CD4-positive, alpha-beta T cell treated with Interleukin-1 beta for 1 hour (primary cell): ENCODE results near the gene TMCO4.
"Not testable (repeated sequence)": the region's sequence is repeated elsewhere in the genome, so short reads cannot be mapped to it uniquely, and the experiment has no call there.

ENCODE experiments used
- DNase-seq, 2 donors: peaks; one replicate each; pipeline ENCODE4 v3.0.0-alpha.2; 2020 to 2022

The TMCO4 gene

GRCh38 chr1:19651141-19651737, 148.5 kb downstream of the TMCO4 start:
- DNase-seq = peak; percentile 42 to 63

- DNase-seq = no peak
Observed at GRCh38 chr1:19650416-19651140, 149.1 kb downstream of the TMCO4 start.

GRCh38 chr1:19648689-19649088, 151.0 kb downstream of the TMCO4 start:
- DNase-seq = no peak

- no peak for DNase-seq
Observed at GRCh38 chr1:19648239-19648638, 151.5 kb downstream of the TMCO4 start.

- peak; percentile 19 to 42 for DNase-seq
Observed at GRCh38 chr1:19647643-19648042, 152.1 kb downstream of the TMCO4 start.

- no peak for DNase-seq
Observed at GRCh38 chr1:19646377-19647319, 153.1 kb downstream of the TMCO4 start.

DNA sequence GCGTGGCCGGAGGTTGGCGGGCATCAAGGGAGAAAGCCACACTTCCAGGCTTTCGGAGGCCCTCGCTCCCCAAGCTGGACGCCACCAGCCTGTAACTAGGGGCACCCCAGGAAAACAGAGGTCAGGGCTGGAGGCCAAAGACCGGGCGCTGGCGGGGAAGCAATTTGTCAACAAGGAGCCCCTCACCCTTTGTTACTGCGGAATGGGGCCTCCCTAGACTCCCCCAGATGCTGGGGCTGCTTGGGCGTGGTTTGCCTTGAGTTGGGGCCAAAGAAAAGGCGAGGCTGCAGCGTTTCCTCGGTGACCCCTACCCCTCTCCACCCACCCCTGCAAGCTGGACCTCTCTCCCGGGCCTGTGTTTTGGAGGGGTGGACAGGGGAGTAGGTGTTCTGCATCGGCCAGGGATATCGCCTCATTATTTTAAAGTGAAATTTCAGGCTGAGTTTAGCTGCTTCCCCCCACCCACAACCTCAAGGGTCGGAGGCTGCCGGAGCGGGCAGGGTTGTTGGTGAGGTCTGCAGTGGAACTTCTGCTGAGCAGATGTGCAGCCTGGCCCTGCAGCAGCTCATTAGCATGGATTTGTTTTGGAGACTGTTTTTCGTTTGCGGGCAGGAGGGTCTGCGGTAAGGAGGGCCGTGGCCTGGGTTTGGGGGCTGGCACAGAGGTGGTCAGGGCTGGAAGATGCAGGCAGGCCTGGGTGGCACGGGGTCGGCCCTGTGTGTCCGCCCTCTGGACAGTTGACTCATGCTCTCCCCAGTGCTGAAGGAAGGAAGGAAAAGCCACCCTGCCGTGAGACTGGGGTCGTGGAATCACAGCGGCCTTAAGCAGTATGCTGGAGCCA, 154.1 kb downstream of the TMCO4 start:
- no peak for DNase-seq

DNA sequence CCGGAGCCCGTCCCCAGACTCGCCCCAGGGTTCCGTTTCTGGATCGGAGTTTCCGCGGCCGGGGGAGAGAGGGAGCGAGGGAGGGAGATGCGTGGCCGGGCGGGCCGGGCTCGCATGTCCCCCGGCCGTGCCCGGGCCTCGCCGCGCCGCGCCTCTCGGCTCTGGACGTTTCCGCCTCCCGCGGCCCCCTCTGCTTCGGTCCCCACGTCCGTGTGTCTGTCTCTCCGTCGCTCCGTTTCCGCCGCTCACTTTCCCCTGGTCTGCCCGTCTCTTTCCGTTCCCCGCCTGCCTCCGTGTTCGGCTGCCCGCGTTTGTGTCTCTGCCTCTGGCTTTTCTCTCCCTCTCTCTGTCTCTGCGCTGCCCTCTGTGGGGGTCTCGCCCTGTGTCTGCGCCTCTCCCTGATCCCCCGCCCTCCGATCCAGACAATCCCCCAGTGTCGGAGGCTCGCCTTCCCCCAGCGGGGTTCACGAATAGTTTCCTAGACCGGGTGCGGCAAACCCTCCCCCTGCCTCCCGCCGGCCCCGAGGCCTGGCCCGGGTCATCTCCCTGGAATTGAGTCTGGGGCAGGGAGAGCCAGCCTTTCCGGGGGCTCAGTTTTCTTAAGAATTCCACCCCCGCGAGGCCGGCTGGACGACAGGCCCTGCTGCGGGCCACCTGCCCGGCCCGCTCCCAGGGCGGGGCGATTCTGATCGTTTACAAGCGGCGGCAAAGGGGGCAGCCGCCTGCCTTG, 154.9 kb downstream of the TMCO4 start:
- DNase-seq = peak; percentile 30 to 48

- DNase-seq = no peak
Observed at GRCh38 chr1:19644395-19644680, 155.4 kb downstream of the TMCO4 start.

- peak; percentile 76 for DNase-seq
Observed at GRCh38 chr1:19643602-19644394, 155.9 kb downstream of the TMCO4 start, which contains the start of gene NBL1. Gene NBL1 (plus strand): TSS chr1:19644311. CDS start chr1:19655031, 10,720 bp downstream.

DNA sequence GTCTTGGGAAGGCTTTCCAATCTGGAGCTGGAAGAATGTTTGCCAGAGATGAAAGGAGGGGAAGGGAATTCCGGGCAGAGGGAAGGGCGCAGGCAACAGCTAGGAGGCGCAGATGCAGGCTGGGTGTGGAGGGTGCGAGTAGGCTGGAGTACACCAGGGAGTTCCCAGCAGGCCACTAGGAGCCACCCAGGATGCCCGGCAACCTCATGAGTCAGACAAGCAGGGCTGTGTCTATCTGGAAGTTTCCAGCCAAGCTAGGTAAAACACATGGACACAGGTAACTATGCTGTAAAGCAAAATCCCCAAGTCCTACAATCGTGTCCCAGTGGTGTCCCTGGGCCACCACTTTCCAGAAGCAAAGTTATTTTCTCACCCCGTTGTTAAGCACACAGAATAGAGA, 156.6 kb downstream of the TMCO4 start:
- DNase-seq = no peak

GRCh38 chr1:19640363-19641316, 159.1 kb downstream of the TMCO4 start:
- DNase-seq = no peak

DNA sequence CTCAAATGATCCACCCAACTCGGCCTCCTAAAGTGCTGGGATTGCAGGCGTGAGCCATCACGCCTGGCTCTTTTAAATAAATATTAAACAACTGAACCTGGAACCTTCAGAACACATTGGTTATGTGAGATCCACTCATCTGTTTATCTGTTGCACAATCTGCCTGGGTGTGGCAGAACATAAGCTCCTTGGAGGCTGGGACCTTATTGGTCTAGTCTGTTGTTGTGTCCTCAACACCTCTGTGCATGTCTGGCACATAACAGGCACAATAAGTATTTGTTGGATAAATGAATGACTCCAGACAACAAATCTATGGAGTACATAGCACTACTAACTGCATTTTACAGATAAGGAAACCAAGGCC, 159.7 kb downstream of the TMCO4 start:
- no peak for DNase-seq

DNA sequence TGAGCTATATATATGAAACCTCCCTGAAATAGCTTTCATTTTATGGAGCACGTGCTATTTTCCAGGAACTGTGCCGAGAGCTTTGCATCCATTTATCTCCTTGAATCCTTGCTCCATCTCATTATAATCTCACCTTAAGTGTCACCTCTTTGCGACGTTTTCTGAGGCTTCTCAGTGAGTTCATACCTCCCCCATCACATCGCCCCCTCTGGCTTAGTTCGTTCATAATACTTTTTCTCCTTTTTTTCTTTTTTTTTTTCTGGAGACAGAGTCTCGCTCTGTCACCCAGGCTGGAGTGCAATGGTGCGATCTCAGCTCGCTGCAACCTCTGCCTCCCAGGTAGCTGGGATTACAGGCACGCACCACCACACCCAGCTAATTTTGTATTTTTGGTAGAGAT, 160.5 kb downstream of the TMCO4 start:
- DNase-seq = not testable (repeated sequence)

DNA sequence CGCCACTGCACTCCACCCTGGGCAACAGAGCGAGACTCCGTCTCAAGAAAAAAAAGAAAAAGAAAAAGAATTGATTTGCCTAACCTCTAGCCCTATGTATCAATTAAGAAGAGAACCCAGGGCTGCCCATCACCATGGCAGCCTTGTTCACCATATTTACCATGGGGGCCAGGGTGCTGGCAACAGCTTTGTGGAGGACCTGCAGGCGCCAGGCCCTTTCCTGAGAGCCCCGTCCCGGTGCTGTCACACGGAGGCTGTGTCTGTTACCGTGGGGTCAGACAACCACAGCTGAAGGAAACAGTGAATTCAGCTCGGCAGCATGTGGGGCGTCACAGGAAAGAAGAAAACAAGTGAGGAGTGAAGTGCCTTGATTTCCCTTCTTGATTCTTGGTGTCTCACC, 162.1 kb downstream of the TMCO4 start:
- DNase-seq = no peak

DNA sequence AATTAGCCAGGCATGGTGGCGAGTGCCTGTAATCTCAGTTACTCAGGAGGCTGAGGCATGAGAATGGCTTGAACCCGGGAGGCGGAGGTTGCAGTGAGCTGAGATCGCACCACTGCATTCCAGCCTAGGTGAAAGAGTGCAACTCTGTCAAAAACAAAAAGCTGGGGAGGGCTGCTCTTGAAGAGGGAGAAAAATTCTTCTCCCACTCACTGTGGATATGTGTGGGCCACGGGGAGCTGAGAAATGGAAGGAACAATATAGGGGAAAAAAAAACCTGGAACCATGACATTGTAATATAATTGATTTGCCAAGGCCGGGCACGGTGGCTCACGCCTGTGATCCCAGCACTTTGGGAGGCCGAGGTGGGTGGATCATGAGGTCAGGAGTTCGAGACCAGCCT, 163.0 kb downstream of the TMCO4 start:
- DNase-seq = not testable (repeated sequence)

DNA sequence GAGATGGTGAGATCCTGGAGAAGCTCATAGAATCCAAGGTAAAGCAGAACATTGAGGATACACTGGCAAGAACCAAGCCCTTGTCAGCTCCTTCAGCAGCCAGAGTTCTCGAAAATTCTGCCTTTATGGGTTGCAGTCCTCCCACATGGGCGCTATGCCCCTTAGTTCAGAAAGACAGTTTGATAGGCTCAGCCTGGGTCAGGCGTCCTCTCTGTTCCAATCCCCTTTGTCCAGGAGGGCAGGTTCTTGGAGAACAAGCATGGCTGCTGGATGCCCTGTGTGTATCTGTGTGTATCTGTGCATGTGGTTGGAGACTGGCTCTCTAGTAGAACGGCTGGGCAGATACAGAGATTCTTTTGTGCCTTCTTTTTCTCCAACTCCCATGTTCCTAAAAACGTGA, 163.7 kb downstream of the TMCO4 start:
- DNase-seq = no peak

DNA sequence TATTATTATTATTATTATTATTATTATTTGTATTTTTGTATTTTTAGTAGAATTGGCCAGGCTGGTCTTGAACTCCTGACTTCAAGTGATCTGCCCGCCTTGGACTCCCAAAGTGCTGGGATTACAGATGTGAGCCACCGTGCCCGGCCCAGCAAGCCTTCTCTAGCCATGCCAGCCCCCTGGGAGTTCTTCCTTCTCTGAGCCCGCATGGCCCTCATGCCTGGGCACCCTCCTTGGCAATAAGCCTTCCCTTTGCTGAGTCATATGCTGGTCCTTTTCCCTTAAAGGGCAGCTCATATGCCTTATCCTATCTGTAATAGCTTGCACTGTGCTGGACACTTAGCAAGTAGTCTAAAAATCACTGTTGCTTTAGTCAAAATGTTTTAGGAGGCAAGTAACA, 164.1 kb downstream of the TMCO4 start:
- DNase-seq = no peak

DNA sequence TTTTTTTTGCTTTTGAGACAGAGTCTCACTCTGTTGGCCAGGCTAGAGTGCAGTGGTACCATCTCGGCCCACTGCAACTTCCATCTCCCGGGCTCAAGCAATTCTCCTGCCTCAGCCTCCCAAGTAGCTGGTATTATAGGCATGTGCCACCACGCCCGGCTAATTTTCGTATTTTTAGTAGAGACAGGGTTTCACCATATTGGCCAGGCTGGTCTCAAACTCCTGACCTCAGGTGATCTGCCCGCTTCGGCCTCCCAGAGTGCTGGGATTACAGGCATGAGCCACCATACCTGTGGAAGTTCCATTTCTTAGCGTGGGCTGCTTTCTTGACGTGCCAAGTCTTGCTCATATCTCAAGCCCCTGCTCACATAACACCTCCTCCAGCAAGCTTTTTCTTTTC, 164.7 kb downstream of the TMCO4 start:
- DNase-seq = not testable (repeated sequence)

- no peak for DNase-seq
Observed at GRCh38 chr1:19633106-19633505, 166.6 kb downstream of the TMCO4 start.
